GM12865 (cell line): ENCODE measurements around the gene SHH.

ENCODE experiments used
- DNase-seq: peaks from one replicate; pipeline ENCODE4 v3.0.0; 2010; ENCODE audit warnings: low read depth
- H3K4me3 ChIP-seq: 2 replicates; pipeline ENCODE4 v1.5.1; 2011; ENCODE audit warnings: mild to moderate bottlenecking, low read depth, low read length, control low read depth
- CTCF ChIP-seq: IDR thresholded peaks from 2 replicates; pipeline ENCODE4 v1.5.1; 2011; ENCODE audit warnings: low read length, control low read depth, low read depth, inconsistent platforms; ENCODE audit not compliant: insufficient read depth; ENCODE audit errors: missing control alignments

The SHH gene

GRCh38 chr7:155856656-155857055 lies 44.4 kb upstream of the SHH start:
- no peak for DNase-seq
- TF ChIP-seq CTCF: no peak

GRCh38 chr7:155852426-155853301 lies 40.4 kb upstream of the SHH start:
- H3K4me3 ChIP-seq: no peak overlapping the region
- DNase-seq: no peak
- TF ChIP-seq CTCF: no peak

More at GRCh38 chr7:155856656-155857055, 44.4 kb upstream of the SHH start:
- no peak overlapping the region for H3K4me3 ChIP-seq

- no peak overlapping the region for H3K4me3 ChIP-seq
- no peak for DNase-seq
- TF ChIP-seq CTCF: no peak
Measured at GRCh38 chr7:155851892-155852291, 39.6 kb upstream of the SHH start.

GRCh38 chr7:155850766-155851678 lies 38.8 kb upstream of the SHH start:
- no peak for TF ChIP-seq CTCF
- no peak for DNase-seq
- no peak overlapping the region for H3K4me3 ChIP-seq

- no peak for DNase-seq
- H3K4me3 ChIP-seq: no peak overlapping the region
- no peak for TF ChIP-seq CTCF
Measured at GRCh38 chr7:155850001-155850436, 37.8 kb upstream of the SHH start.

GRCh38 chr7:155848691-155849669 lies 36.7 kb upstream of the SHH start:
- H3K4me3 ChIP-seq: no peak overlapping the region
- no peak for TF ChIP-seq CTCF
- no peak for DNase-seq
